Measurements from ENCODE around the gene PGR. TPM values are rescaled to one million over a fixed set of nuclear protein-coding genes. Genes with fewer than 3 reads are reported as not detected.

PGR gene
- total and polyA plus RNA-seq, 2 of the 8 experiments (the other 6 are each of a cell fraction or from before 2014, with no cell fraction given): 0.03 to 0.35 TPM

GRCh38 chr11:101082813-101083212 is 46.8 kb downstream of the PGR start:
- H2BK120ac ChIP-seq (replicated peaks; ENCODE audit: low read depth, low read length): no peak overlapping the region
- TF ChIP-seq SIN3A (conservative IDR thresholded peaks at IDR 0.05 in 1 of 2, IDR thresholded peaks at IDR 0.05 in 1 of 2; ENCODE audit: low read depth in 1 of 2, low read length in 2 of 2) (no peak), TCF12 (IDR thresholded peaks at IDR 0.05; ENCODE audit: low read depth, low read length) (no peak), SUZ12 (IDR thresholded peaks at IDR 0.05; ENCODE audit: low read length) (no peak), SAP30 (IDR thresholded peaks at IDR 0.05; ENCODE audit: insufficient read depth, insufficient replicate concordance, low read length) (no peak), BACH1 (IDR thresholded peaks at IDR 0.05; ENCODE audit: low read length) (no peak), TAF1 (IDR thresholded peaks at IDR 0.05; ENCODE audit: low read depth, low read length) (no peak), SP1 (IDR thresholded peaks at IDR 0.05; ENCODE audit: low read depth, low read length) (no peak), KDM5A (IDR thresholded peaks at IDR 0.05; ENCODE audit: low read length) (no peak), SP4 (IDR thresholded peaks at IDR 0.05; ENCODE audit: low read length) (no peak), RAD21 (IDR thresholded peaks at IDR 0.05 in 1 of 2, conservative IDR thresholded peaks at IDR 0.05 in 1 of 2; ENCODE audit: low read depth in 2 of 2, low read length in 2 of 2) (no peak)
- TF ChIP-seq, protein P1, sequence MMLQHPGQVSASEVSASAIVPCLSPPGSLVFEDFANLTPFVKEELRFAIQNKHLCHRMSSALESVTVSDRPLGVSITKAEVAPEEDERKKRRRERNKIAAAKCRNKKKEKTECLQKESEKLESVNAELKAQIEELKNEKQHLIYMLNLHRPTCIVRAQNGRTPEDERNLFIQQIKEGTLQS (IDR thresholded peaks at IDR 0.05; ENCODE audit: insufficient read depth, low read depth, low read length): no peak
- no peak for FAIRE-seq

More at GRCh38 chr11:101082813-101083212, 46.8 kb downstream of the PGR start:
- no peaks in the 10 kb centered on the region for H3K27me3 ChIP-seq (replicated peaks in 1 of 4; ENCODE audit: control insufficient read depth in 3 of 4, extremely low read depth in 1 of 4, insufficient read depth in 3 of 4, low read length in 3 of 4)
- H3K4me3 ChIP-seq (ENCODE audit: extremely low read depth in 1 of 4, insufficient read depth in 2 of 4, low read depth in 3 of 4, low read length in 4 of 4): no peak overlapping the region; a peak in 1 of 8 replicates
- no peak overlapping the region for H4K5ac ChIP-seq (ENCODE audit: insufficient read length, low read depth, low read length)
- no peak overlapping the region for H3K4me2 ChIP-seq (ENCODE audit: insufficient read depth in 1 of 2, low read depth in 2 of 2, low read length in 2 of 2)
- CTCF ChIA-PET (ENCODE audit: partially characterized antibody): interaction anchor here (1.1 to 1.4 kb wide), 3 partner anchors 9 to 31 kb away, joined by 3 read pairs; no protein-coding TSS in a partner anchor
- no peak overlapping the region for H3K9ac ChIP-seq (replicated peaks in 1 of 4; ENCODE audit: extremely low read depth in 1 of 4, low read depth in 3 of 4, low read length in 3 of 4)
- H3K9me3 ChIP-seq (ENCODE audit: insufficient read depth in 2 of 2, low read depth in 1 of 2, low read length in 1 of 2): peaks cover 0 to 7% of the 10 kb centered on the region in 2 experiments; a peak in 3 of 4 replicates
- POLR2A ChIA-PET (ENCODE audit: partially characterized antibody): no interaction called here
- no peaks in the 10 kb centered on the region for H3K23me2 ChIP-seq (ENCODE audit: low read depth, low read length)
- no peak overlapping the region for H2BK15ac ChIP-seq (ENCODE audit: low read length)
- peaks cover 0 to 2% (median 0%) of the 10 kb centered on the region in 4 experiments; a peak in 1 of 7 replicates for H3K4me1 ChIP-seq (replicated peaks in 1 of 4; ENCODE audit: control insufficient read depth in 3 of 4, insufficient read depth in 4 of 4, low read length in 3 of 4)
- H4K8ac ChIP-seq (ENCODE audit: extremely low read depth, insufficient read depth, low read length): no peak overlapping the region
- no peak overlapping the region for H2BK20ac ChIP-seq (ENCODE audit: low read length)
- no peaks in the 10 kb centered on the region; a peak in 1 of 8 replicates for H3K36me3 ChIP-seq (ENCODE audit: control insufficient read depth in 2 of 4, insufficient read depth in 4 of 4, low read length in 3 of 4)
- no peaks in the 10 kb centered on the region for H3K79me2 ChIP-seq (ENCODE audit: control insufficient read depth in 1 of 2, insufficient read depth in 2 of 2, low read length in 2 of 2)
- H3K27ac ChIP-seq (ENCODE audit: low read depth, low read length): no peak overlapping the region
- H4K20me1 ChIP-seq (replicated peaks in 1 of 2; ENCODE audit: control insufficient read depth in 1 of 2, insufficient read depth in 2 of 2, low read length in 2 of 2): no peaks in the 10 kb centered on the region
- no peaks in the 10 kb centered on the region for H3K79me1 ChIP-seq (ENCODE audit: low read depth, low read length)
- 0 out of 2 replicates have a peak overlapping the region, but pooled peaks have one; percentile 43 for H2BK12ac ChIP-seq (ENCODE audit: low read depth, low read length)
- no peak overlapping the region for H3K23ac ChIP-seq (ENCODE audit: insufficient read length)
- no peak overlapping the region for H4K91ac ChIP-seq (replicated peaks; ENCODE audit: insufficient read length, low read length)
- no peak overlapping the region for H2AK5ac ChIP-seq (ENCODE audit: low read depth, low read length)
- H3K4ac ChIP-seq (replicated peaks; ENCODE audit: insufficient read length, low read depth, low read length): no peak overlapping the region
- no peak overlapping the region; the same call in 1 of the 2 replicates for H3K18ac ChIP-seq (ENCODE audit: extremely low read depth, low read length)
- DNase-seq (ENCODE audit: low read depth in 1 of 2, low spot score in 2 of 2): peak in 1 of 2 experiments; percentile 7
- H2BK5ac ChIP-seq (ENCODE audit: low read depth, low read length): no peak overlapping the region; the same call in 1 of the 2 replicates
- no peak overlapping the region for H3K56ac ChIP-seq (replicated peaks; ENCODE audit: insufficient read length, low read depth, low read length)
- H3K14ac ChIP-seq (ENCODE audit: insufficient read length): no peak overlapping the region
- H2AFZ ChIP-seq (ENCODE audit: low read length): no peak overlapping the region
